Measurements from ENCODE around the gene ZFP36L1. TPM values are rescaled to one million over a fixed set of nuclear protein-coding genes. Genes with fewer than 3 reads are reported as not detected.
A peak's percentile ranks its signal among the peaks of the same experiment; 100 is the strongest.

Gene ZFP36L1
- total and polyA plus RNA-seq, 2 of the 13 experiments (the other 11 are each of a cell fraction or from before 2014, with no cell fraction given): 7.4 to 10.2 TPM

DNA sequence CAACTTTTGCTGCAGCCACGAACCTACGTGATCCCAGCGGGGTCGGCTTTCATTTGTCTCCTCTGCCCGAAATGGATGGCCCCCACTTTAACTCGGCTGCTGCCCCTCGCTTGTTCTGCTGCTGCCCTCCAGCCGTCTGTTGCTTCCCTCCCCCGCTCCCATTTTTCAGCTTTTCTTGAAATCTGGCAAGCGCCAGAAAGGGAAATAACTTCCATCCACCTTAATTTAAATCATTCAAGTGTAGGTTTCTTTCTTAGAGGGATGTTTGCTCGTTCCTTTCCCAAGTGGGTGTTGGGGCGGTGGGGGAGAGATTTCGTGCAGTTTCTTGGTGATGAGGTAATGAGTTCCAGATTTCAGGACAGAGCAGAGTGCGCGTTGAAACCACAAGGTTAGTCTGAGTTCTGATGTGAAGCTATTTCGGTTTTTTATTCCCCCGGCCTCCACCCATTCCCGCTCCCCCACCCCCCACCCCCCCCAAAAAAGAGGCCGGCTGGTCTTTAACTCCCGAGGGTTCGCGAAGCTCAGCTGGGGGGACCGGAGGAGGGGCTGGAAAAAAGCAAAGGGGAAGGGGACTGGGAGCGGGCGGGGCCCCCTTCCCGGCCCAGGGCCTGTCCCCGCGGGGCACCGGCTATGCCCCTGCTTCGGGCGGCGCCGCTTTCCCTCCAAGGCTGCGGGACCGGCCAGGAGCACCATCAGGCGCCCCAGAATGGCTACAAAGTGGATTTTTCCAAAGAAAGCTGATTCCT, 2.2 kb upstream of the ZFP36L1 start (continued):
- TF ChIP-seq, protein P1, sequence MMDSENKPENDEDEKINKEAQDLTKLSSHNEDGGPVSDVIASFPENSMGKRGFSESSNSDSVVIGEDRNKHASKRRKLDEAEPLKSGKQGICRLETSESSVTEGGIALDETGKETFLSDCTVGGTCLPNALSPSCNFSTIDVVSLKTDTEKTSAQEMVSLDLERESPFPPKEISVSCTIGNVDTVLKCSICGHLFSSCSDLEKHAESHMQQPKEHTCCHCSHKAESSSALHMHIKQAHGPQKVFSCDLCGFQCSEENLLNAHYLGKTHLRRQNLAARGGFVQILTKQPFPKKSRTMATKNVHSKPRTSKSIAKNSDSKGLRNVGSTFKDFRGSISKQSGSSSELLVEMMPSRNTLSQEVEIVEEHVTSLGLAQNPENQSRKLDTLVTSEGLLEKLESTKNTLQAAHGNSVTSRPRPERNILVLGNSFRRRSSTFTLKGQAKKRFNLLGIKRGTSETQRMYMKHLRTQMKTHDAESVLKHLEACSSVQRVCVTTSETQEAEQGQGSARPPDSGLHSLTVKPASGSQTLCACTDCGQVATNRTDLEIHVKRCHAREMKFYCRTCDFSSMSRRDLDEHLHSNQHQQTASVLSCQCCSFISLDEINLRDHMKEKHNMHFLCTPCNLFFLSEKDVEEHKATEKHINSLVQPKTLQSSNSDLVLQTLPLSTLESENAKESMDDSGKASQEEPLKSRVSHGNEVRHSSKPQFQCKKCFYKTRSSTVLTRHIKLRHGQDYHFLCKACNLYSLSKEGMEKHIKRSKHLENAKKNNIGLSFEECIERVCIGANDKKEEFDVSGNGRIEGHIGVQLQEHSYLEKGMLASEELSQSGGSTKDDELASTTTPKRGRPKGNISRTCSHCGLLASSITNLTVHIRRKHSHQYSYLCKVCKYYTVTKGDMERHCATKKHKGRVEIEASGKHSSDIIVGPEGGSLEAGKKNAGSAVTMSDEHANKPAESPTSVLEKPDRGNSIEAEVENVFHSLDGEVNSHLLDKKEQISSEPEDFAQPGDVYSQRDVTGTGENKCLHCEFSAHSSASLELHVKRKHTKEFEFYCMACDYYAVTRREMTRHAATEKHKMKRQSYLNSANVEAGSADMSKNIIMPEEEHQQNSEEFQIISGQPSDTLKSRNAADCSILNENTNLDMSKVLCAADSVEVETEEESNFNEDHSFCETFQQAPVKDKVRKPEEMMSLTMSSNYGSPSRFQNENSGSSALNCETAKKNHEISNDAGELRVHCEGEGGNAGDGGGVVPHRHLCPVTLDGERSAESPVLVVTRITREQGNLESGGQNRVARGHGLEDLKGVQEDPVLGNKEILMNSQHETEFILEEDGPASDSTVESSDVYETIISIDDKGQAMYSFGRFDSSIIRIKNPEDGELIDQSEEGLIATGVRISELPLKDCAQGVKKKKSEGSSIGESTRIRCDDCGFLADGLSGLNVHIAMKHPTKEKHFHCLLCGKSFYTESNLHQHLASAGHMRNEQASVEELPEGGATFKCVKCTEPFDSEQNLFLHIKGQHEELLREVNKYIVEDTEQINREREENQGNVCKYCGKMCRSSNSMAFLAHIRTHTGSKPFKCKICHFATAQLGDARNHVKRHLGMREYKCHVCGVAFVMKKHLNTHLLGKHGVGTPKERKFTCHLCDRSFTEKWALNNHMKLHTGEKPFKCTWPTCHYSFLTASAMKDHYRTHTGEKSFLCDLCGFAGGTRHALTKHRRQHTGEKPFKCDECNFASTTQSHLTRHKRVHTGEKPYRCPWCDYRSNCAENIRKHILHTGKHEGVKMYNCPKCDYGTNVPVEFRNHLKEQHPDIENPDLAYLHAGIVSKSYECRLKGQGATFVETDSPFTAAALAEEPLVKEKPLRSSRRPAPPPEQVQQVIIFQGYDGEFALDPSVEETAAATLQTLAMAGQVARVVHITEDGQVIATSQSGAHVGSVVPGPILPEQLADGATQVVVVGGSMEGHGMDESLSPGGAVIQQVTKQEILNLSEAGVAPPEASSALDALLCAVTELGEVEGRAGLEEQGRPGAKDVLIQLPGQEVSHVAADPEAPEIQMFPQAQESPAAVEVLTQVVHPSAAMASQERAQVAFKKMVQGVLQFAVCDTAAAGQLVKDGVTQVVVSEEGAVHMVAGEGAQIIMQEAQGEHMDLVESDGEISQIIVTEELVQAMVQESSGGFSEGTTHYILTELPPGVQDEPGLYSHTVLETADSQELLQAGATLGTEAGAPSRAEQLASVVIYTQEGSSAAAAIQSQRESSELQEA (CRISPR knock-in tag; IDR thresholded peaks at IDR 0.05; ENCODE audit: not compliant biosample characterization): no peak
- TF ChIP-seq TBP (CRISPR knock-in tag; IDR thresholded peaks at IDR 0.05) (no peak), ZNF619 (CRISPR knock-in tag; IDR thresholded peaks at IDR 0.05) (no peak), ATF7 (IDR thresholded peaks at IDR 0.05) (peak; percentile 39), ATF7 (CRISPR knock-in tag; IDR thresholded peaks at IDR 0.05) (no peak), ZNF12 (CRISPR knock-in tag; IDR thresholded peaks at IDR 0.05) (no peak), ZNF598 (CRISPR knock-in tag; IDR thresholded peaks at IDR 0.05; ENCODE audit: borderline replicate concordance) (no peak), MYC (CRISPR knock-in tag; IDR thresholded peaks at IDR 0.05; ENCODE audit: borderline replicate concordance) (no peak), RAD51 (IDR thresholded peaks at IDR 0.05; ENCODE audit: borderline replicate concordance) (no peak), ZSCAN5A (CRISPR knock-in tag; IDR thresholded peaks at IDR 0.05; ENCODE audit: borderline replicate concordance) (no peak), FOXO1 (CRISPR knock-in tag; IDR thresholded peaks at IDR 0.05) (no peak), MAFF (IDR thresholded peaks at IDR 0.05; ENCODE audit: low read depth, low read length) (no peak), ZNF235 (CRISPR knock-in tag; IDR thresholded peaks at IDR 0.05; ENCODE audit: borderline replicate concordance) (no peak), ZKSCAN5 (CRISPR knock-in tag; IDR thresholded peaks at IDR 0.05) (no peak), ZKSCAN8 (CRISPR knock-in tag; IDR thresholded peaks at IDR 0.05; ENCODE audit: borderline replicate concordance) (no peak), NFE2L1 (CRISPR knock-in tag; IDR thresholded peaks at IDR 0.05; ENCODE audit: borderline replicate concordance) (no peak), CC2D1A (CRISPR knock-in tag; IDR thresholded peaks at IDR 0.05) (no peak), ZNF652 (CRISPR knock-in tag; IDR thresholded peaks at IDR 0.05; ENCODE audit: borderline replicate concordance, low read depth) (no peak), KLF13 (CRISPR knock-in tag; IDR thresholded peaks at IDR 0.05) (no peak)
- TF ChIP-seq, protein P2, sequence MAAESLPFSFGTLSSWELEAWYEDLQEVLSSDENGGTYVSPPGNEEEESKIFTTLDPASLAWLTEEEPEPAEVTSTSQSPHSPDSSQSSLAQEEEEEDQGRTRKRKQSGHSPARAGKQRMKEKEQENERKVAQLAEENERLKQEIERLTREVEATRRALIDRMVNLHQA (CRISPR knock-in tag; IDR thresholded peaks at IDR 0.05): no peak
- TF ChIP-seq, protein P3, sequence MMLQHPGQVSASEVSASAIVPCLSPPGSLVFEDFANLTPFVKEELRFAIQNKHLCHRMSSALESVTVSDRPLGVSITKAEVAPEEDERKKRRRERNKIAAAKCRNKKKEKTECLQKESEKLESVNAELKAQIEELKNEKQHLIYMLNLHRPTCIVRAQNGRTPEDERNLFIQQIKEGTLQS (CRISPR knock-in tag; IDR thresholded peaks at IDR 0.05): no peak

All from HepG2 (cell line).